Subcutaneous adipose tissue (tissue), 4 donors: ENCODE results near the gene NEURL2. TPM values are rescaled to one million over a fixed set of nuclear protein-coding genes. Genes with fewer than 3 reads are reported as not detected.

Experiments used
- total RNA-seq, 4 donors: library from RNA; depleted of rRNA; stranded (reverse); fragments of >200 nt; gene quantifications; one replicate each; pipeline ENCODE4 v1.1.0, GENCODE V29; 2016
- TF ChIP-seq, protein P1 (sequence below): fragments of 450-650 bp; IDR thresholded peaks from one replicate; pipeline ENCODE4 v1.5.1; 2016; ENCODE audit warnings: low read depth, mild to moderate bottlenecking, control low read depth, antibody characterized with exemption, moderate library complexity

Gene NEURL2
- total RNA-seq, 4 donors from 2014 or later = 2.3 to 15.1 (median 10.0) TPM

DNA sequence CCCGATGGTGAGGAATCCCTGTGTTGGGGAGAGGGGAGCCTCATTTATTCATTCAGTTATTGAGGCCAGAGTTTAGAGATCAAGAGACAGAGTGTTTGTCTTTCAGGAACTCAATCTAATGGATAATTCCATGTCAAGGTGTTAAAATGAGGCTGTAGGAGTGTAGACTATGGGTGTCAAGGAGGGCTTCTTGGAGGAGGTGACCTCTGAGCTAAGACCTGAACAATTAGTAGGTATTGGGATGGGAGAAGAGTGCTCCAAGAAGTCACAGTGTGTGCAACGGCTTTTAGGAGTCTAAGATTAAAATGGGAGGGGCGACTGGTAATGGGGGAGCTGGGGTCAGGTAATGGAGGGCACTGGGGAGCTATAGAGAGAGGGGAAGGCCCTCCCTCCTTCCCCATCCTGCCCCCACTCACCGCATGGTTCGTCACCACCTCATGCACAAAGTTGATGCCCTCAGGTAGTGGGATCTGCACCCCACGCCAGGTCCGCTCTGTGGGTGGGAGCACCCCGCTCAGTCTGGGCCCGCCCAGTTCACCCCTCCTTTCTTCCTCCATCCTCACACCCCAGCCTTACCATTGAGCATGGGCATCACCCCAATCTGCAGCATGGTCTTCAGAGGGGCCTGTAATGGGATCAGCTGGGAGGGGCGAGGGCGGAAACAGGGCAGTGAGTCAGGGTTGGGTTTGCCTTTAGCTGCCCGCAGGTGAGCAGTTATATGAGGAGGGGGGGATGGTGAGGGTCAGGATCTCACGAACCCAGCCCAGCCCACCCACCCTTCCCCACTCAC, 8.2 kb upstream of the NEURL2 start:
- TF ChIP-seq, protein P1, sequence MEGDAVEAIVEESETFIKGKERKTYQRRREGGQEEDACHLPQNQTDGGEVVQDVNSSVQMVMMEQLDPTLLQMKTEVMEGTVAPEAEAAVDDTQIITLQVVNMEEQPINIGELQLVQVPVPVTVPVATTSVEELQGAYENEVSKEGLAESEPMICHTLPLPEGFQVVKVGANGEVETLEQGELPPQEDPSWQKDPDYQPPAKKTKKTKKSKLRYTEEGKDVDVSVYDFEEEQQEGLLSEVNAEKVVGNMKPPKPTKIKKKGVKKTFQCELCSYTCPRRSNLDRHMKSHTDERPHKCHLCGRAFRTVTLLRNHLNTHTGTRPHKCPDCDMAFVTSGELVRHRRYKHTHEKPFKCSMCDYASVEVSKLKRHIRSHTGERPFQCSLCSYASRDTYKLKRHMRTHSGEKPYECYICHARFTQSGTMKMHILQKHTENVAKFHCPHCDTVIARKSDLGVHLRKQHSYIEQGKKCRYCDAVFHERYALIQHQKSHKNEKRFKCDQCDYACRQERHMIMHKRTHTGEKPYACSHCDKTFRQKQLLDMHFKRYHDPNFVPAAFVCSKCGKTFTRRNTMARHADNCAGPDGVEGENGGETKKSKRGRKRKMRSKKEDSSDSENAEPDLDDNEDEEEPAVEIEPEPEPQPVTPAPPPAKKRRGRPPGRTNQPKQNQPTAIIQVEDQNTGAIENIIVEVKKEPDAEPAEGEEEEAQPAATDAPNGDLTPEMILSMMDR = no peak

DNA sequence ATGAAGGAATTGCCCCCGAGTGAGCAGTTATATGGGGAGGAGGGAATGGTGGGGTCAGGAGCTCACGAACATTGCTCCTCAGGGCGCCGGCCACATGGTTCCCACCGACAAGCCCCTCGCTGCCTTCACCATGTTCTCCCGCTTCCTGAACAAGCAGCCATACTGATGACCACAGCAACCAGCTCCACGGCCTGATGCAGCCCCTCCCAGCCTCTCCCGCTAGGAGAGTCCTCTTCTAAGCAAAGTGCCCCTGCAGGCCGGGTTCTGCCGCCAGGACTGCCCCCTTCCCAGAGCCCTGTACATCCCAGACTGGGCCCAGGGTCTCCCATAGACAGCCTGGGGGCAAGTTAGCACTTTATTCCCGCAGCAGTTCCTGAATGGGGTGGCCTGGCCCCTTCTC, 7.3 kb upstream of the NEURL2 start:
- TF ChIP-seq, protein P1 = no peak

DNA sequence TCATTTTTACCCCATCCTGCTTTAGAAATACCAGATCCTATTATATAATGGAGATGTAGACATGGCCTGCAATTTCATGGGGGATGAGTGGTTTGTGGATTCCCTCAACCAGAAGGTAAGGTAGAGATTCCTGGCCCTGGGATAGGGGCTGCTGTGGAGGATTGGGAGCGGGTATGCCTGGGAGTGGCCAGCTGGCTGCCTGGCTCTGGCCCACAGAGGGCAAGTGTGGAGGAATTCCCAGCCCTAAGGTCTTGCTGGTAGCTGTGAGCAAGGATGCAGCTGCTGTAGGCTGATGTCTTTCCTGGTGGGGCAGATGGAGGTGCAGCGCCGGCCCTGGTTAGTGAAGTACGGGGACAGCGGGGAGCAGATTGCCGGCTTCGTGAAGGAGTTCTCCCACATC, 6.7 kb upstream of the NEURL2 start:
- TF ChIP-seq, protein P1 = no peak

DNA sequence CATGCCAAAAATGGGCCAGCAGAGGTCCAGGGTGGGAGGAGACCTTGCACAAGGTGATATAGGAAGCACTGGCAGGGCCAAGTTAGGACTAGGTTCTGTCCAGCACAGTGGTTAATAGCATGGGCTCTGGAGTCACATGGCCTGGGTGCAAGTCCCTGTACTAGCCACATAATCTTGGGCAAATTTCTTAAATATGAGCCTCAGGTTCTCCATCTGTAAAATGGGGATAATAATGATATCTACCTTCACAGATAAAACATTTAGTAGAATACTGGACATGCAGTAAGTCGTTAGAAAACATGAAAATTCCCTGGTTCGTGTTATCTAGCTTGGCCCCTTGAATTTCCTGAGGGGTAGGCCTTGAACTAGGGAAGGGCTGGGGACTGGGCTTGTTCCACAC, 6.3 kb upstream of the NEURL2 start:
- TF ChIP-seq, protein P1 = no peak

DNA sequence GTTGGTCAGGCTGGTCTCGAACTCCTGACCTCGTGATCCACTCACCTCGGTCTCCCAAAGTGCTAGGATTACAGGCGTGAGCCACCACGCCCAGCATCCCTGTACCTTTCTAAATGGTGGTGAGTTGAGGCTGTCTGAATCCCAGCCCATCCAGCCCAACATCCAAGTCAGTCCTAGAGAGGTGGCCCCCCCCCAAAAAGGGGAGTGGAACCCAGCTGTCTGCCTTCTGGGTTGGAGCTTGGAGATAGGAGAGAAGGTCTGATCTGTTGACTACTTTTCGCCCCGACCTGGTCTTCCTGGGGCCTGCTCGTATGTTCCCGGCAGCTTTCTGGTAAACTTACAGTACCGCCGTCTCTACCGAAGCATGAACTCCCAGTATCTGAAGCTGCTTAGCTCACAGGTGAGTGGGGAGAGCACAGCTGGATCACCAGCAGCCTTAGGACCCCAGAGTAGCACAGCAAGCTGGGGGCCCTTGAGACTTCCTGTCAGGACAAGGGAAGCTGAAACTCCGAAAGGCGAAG, 5.7 kb upstream of the NEURL2 start:
- TF ChIP-seq, protein P1 = no peak

DNA sequence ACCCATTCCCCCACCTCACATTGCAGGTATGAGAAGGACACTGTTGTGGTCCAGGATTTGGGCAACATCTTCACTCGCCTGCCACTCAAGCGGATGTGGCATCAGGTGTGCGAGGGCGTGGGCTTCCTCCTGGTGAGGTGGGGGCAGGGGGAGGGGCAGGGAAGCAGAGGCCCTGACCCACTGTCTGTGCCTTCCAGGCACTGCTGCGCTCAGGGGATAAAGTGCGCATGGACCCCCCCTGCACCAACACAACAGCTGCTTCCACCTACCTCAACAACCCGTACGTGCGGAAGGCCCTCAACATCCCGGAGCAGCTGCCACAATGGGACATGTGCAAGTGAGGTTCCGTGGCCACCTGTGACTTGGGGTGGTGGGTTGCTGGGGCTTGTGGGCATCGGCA, 3.8 kb upstream of the NEURL2 start:
- TF ChIP-seq, protein P1 = no peak

DNA sequence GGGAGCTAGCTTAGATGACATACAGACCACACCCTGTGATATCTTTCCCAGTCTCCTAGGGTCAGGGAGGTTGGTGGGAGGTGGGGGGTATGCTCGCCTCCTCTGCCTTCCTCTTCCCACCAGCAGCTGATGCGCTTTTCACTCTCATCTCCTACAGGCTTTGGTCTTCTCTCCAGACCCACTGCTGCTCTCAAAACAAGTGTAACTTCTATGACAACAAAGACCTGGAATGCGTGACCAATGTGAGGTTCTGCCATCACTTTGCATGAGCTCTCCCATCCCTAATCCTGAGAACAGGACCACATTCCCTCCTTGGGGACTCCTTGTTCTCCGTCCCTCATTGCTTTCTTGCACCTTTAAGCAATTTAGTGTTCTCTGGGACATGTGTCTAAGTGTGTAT, 2.8 kb upstream of the NEURL2 start:
- TF ChIP-seq, protein P1 = no peak
